Left hindlimb (tissue), 1 donor: ENCODE measurements around the gene FHIT.
"Not testable (repeated sequence)": the region's sequence is repeated elsewhere in the genome, so short reads cannot be mapped to it uniquely, and the experiment has no call there.

Experiments
- DNase-seq: peaks from one replicate; pipeline ENCODE4 v3.0.0-alpha.2; 2018

FHIT gene

DNA sequence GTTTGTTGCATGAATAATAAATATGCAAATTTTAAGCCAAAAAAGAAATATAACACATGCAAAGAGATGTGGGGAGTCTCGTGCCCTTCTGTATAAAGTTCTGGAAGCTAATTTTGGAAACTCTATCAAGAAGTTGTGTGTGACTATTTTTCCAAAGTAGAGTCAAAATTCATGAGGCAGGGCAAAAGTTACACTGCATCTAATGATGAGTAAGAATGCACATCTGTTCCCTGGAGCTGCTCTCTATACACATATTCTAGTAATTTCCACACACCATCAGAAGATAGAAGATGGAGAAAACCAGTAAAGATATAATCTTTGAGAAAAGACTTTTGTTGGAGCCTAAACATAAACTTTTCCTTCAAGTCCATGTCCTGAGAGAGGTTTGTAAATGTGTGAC is 199.6 kb downstream of the FHIT start:
- no peak for DNase-seq

- not testable (repeated sequence) for DNase-seq
Observed at GRCh38 chr3:61045169-61045568, 206.1 kb downstream of the FHIT start.

DNA sequence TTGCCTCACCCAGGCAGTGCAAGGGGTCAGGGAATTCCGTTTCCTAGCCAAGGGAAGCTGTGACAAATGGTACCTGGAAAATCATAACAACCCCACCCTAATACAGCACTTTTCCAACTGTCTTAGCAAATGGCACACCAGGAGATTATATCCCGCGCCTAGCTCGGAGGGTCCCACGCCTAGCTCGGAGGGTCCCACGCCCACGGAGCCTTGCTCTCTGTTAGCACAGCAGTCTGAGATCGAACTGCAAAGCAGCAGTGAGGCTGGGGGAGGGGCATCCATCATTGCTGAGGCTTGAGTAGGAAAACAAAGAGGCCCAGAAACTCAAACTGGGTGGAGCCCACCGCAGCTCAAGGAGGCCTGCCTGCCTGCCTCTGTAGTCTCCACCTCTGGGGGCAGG is 208.1 kb downstream of the FHIT start:
- DNase-seq, result no peak

- DNase-seq, result no peak
Observed at GRCh38 chr3:61040618-61041017, 210.6 kb downstream of the FHIT start.

DNA sequence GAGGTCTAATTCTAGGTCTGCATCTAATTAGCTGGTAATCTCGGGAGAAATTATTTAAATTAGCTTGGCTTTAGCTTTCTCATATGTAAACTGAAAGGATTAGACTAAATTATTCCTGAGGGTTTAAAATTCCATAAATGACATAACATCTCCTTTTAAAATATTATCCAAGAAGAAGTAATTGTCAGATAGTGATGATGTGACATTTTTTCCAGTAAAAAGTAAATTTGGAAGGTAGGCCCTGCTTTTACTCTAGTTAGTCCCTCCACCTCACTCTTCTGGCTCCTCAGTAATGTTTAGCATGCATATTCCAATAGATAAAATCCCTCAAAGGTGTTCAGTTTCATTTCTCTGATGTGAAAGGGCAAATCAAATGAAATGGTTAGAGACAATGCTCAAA is 215.7 kb downstream of the FHIT start:
- no peak for DNase-seq

GRCh38 chr3:61032991-61033390 is 218.3 kb downstream of the FHIT start:
- DNase-seq, result no peak

DNA sequence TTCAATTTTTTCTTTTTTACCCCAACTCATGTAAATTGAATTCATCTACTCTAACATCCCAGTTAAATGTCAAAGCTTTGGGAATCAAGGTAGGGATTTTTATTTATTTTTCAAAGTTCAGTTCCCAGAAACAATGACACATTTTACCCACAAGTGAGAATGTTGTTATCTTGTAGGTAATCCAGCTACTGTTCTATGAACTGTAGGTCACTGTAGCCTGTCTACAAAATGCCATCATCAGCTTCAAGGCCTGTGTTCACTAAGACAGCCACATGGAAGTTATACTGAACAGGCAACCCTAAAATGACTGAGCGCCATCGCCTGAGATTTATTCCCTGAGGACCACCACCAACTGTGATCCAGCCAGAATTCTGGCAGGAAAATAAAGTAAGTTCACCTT is 219.7 kb downstream of the FHIT start:
- DNase-seq, result no peak

DNA sequence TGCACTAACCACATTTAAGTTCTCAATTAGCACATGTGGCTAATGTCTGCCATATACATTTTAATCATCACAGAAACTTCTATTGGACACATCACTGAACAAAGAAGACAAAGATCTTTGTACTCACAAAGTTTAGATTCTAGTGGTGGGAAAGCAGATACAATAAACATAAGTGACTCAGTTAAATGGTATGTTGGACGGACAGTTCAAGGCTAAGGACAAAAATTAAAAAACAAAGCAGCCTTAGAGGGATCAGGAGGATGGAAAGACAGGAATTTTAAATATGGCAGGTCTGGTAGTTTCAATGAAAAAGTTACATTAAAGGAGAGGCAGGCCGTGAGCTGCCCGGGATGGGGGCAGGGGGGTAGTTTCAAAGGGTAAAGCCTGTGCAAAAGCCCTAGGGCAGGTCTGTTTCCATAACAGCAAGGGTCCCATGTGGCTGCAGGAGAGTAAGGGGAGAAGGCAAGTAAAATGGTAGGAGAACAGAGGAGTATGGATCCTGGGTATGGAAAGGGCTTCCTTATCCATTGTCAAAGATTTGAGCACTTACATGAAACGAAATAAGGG is 220.7 kb downstream of the FHIT start:
- no peak for DNase-seq

GRCh38 chr3:61029194-61029593 is 222.1 kb downstream of the FHIT start:
- DNase-seq, result no peak

GRCh38 chr3:61018807-61019206 is 232.4 kb downstream of the FHIT start:
- DNase-seq, result no peak

DNA sequence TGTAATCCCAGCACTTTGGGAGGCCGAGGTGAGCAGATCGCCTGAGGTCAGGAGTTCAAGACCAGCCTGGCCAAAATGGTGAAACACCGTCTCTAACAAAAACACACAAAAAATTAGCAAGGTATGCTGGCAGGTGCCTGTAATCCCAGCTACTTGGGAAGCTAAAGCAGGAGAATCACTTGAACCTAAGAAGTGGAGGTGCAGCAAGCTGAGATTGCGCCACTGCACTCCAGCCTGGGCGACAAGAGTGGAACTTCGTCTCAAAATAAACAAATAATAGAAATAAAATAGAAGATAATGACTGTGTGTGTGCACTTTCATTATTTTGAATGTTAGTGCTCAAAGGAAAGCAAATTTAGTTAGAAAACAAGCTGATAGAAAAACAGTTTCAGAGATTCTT is 234.2 kb downstream of the FHIT start:
- not testable (repeated sequence) for DNase-seq

DNA sequence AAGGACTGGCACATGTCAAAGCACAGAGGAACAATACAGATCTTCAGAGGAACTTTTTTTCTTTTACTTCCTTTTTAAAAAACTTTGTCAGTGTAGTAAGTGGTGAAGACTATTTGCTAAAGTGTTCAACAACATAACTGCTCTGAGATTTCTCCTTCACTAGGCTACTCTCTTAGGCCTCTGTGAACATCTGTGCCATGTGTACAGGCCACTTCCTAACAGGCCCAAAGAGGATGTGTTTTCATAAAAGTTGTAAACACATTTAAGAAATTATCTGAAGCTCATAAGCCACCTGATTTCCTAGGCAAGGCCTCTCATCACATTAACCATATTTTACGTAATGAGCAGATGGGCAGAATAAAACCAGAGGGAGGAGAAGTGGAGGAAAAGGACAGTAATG is 235.4 kb downstream of the FHIT start:
- no peak for DNase-seq

DNA sequence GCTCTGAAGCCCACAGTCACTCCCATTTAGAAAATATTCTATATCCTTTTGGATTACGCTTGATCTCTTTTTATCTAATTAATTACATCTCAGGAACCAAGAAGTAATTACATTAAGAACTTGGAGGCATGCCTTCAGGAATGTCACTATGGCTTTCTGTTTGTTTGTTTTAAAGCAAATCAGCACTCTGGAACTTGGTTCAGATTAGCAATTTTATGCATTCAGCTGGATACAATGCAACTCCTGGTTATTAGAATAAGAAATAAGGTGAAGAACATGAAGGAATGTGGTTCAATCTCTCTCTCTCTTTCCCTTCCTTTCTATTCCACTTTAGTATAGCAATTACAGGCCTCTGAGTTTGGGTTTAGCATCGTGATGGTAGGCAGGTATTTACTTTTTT is 235.8 kb downstream of the FHIT start:
- no peak for DNase-seq

DNA sequence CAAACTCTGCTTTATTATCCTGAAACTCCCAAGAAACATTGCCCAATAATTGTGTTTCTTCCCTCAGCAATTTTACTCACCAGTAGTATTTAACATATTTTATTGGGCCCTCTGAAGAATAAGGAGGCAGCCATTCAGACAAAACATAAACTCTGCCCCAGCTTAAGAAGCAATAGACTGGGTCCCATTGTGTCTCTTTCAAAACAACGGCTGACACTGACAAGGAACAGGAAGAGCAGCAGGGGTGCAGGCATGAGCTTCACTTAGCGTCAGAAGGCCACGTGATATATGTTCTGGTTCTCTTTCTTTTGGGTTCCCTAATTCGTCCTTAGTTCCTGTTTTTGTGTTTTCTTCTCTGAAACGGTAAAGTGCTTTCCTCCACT is 242.3 kb downstream of the FHIT start:
- DNase-seq, result no peak

DNA sequence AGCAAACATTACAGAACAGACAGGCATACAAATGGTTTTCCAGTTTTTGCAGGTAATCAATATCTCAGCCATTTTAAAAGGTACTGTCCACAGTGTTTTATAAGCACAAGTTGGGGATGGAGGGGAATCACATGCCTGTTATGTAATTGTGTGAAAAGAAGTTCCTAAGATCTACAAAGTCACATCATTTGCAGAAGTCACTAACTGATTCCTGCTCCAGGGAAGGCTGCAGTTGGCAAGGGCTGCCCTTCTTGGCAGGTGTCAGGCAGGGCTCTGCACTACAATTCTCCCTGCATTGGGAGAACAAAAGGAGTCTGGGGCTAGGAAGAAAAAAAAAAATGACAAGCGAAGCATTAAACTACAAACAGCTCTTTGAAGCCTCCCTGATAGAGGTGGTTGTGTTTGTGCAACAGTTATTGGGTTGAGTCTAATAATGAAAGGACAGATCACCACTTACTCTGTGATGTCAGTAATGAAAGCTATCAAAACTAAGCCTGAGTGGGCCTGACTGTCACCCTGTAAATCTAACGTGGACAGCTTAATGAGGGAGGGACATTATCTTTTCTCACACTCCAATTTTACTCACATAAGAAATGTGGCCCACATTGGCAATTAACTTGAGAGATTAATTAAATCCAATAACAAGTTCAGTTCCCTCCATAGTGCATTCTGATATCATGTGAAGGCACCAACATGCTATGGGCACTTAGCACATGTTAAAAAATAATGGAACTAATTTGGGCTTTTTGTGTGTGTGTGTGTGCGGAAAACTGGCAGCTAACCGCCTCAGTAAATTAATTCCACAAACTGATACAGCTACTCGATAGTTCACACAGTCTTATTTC is 242.9 kb downstream of the FHIT start:
- no peak for DNase-seq

- no peak for DNase-seq
Observed at GRCh38 chr3:61005591-61005990, 245.7 kb downstream of the FHIT start.

- no peak for DNase-seq
Observed at GRCh38 chr3:60998858-60999257, 252.4 kb downstream of the FHIT start.

DNA sequence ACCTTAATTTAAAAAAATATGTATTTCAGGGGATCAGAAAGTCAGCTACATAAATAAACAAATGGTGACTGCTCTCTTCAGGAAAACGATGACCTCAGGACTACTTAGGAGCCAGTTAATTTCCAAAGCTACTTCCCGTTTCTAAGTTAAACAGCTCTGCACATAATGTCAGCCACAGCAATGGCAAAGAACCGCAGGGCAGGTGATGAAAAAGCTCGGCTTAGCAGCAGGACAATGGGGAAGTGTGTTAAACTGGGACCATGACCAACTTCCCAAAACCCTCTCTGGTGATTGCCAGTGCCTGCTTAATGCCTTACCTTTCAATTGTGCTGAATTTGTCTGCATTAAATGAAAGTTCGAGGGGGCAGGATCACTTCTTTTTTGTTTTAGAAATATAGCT is 258.9 kb downstream of the FHIT start:
- DNase-seq, result no peak

- no peak for DNase-seq
Observed at GRCh38 chr3:60990442-60990730, 260.9 kb downstream of the FHIT start.

GRCh38 chr3:60989626-60990441 is 261.4 kb downstream of the FHIT start:
- no peak for DNase-seq

DNA sequence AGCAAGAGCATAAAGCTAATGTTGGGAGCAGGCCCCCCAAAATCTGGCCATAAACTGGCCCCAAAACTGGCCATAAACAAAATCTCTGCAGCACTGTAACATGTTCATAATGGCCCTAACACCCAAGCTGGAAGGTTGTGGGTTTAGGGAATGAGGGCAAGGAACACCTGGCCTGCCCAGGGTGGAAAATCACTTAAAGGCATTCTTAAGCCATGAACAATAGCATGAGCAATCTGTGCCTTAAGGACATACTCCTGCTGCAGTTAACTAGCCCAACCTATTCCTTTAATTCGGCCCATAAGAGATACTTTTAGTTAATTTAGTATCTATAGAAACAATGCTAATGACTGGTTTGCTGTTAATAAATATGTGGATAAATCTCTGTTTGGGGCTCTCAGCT is 264.1 kb downstream of the FHIT start:
- DNase-seq, result not testable (repeated sequence)

- no peak for DNase-seq
Observed at GRCh38 chr3:60986552-60986951, 264.7 kb downstream of the FHIT start.

- no peak for DNase-seq
Observed at GRCh38 chr3:60983906-60984305, 267.3 kb downstream of the FHIT start.

DNA sequence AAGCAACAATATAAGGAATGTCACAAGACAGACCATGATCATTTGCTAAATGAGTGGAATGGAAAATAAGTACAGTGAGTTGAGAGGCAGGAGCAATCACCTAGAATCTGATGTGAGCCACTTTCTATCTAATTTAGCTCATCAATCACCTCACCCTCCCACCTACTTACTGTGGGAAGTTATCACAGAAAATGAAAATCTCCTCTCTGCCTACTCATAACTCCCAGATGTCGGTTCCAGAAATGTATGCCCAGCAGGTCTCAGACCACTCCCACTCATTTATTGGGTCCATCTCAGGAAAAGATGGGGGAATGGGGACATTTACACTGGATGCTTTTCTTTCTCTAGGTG is 270.9 kb downstream of the FHIT start:
- no peak for DNase-seq
